SK-N-SH (cell line): Measurements from ENCODE around the gene AQP5. TPM values are rescaled to one million over a fixed set of nuclear protein-coding genes. Genes with fewer than 3 reads are reported as not detected.
A peak's percentile ranks its signal among the peaks of the same experiment; 100 is the strongest.

Source experiments
- CTCF ChIA-PET: fragments of 300-600, 350-600 bp; formaldehyde crosslinking; extraction: SDS; loops from one replicate; lab custom pipeline; 2021; lab: Yijun Ruan, JAX
- POLR2A ChIA-PET: fragments of 350-600 bp; sonication (Branson Sonifier 250); formaldehyde crosslinking; extraction: SDS; loops from one replicate; lab custom pipeline; 2020; ENCODE audit warnings: antibody characterized with exemption, inconsistent platforms; lab: Yijun Ruan, JAX
- DNase-seq: peaks from one replicate; pipeline ENCODE4 v3.0.0; 2012
- H2AFZ ChIP-seq: fragments of 200-600 bp; sonication (generic); 2 replicates; pipeline ENCODE4 v1.8.1; 2016; ENCODE audit warnings: antibody characterized with exemption, mild to moderate bottlenecking, low read depth
- H3F3A ChIP-seq: fragments of 200-600 bp; sonication (generic); replicated peaks from 2 replicates; pipeline ENCODE3; 2016; ENCODE audit warnings: antibody characterized with exemption, mild to moderate bottlenecking; ENCODE audit not compliant: insufficient read depth
- H3K27ac ChIP-seq, 2 experiments: fragments of 200-500 bp in 1 of 2; fragments of 200-600 bp in 1 of 2; sonication (Bioruptor generic) in 1 of 2; sonication (generic), shearing (Covaris generic) in 1 of 2; 2 replicates each; pipeline versions ENCODE4 v1.5.1 to v1.6.1; 2014 to 2016; ENCODE audit warnings: low read depth in 2 of 2, inconsistent platforms in 1 of 2, low read length in 1 of 2, mild to moderate bottlenecking in 1 of 2, mixed read lengths in 1 of 2
- H3K27me3 ChIP-seq: fragments of 200-600 bp; sonication (generic), shearing (Covaris generic); 2 replicates; pipeline ENCODE4 v1.6.1; 2016; ENCODE audit warnings: mixed run types; ENCODE audit not compliant: insufficient read depth
- H3K36me3 ChIP-seq, 2 experiments: fragments of 200-500 bp in 1 of 2; fragments of 200-600 bp in 1 of 2; sonication (Bioruptor generic) in 1 of 2; sonication (generic) in 1 of 2; replicated peaks in 1 of 2; 2 replicates each; pipeline versions ENCODE3 to v1.5.1; 2014 to 2016; ENCODE audit warnings: low read length in 1 of 2, mild to moderate bottlenecking in 1 of 2; ENCODE audit not compliant: insufficient read depth in 2 of 2, control insufficient read depth in 1 of 2
- H3K4me1 ChIP-seq, 2 experiments: fragments of 200-500 bp in 1 of 2; fragments of 200-600 bp in 1 of 2; sonication (Bioruptor generic) in 1 of 2; sonication (generic), shearing (Covaris generic) in 1 of 2; 2 replicates each; pipeline versions ENCODE4 v1.5.1 to v1.6.1; 2014 to 2016; ENCODE audit warnings: low read depth in 1 of 2, low read length in 1 of 2, mixed run types in 1 of 2; ENCODE audit not compliant: insufficient read depth in 2 of 2, control insufficient read depth in 1 of 2
- H3K4me2 ChIP-seq: fragments of 200-600 bp; sonication (generic), shearing (Covaris generic); 2 replicates; pipeline ENCODE4 v1.6.1; 2017; ENCODE audit warnings: mixed run types
- H3K4me3 ChIP-seq, 2 experiments: fragments of 200-500 bp in 1 of 2; fragments of 200-600 bp in 1 of 2; sonication (Bioruptor generic) in 1 of 2; sonication (generic), shearing (Covaris generic) in 1 of 2; 2 replicates each; pipeline versions ENCODE4 v1.5.1 to v1.8.1; 2014 to 2016; ENCODE audit warnings: low read depth in 2 of 2, inconsistent platforms in 1 of 2, low read length in 1 of 2, mild to moderate bottlenecking in 1 of 2, mixed read lengths in 1 of 2, moderate library complexity in 1 of 2
- H3K79me2 ChIP-seq: fragments of 200-600 bp; sonication (generic); 2 replicates; pipeline ENCODE4 v1.8.1; 2017; ENCODE audit warnings: mild to moderate bottlenecking; ENCODE audit not compliant: insufficient read depth
- H3K9ac ChIP-seq: fragments of 200-600 bp; sonication (generic); 2 replicates; pipeline ENCODE4 v1.6.1; 2017; ENCODE audit warnings: mixed run types
- H3K9me2 ChIP-seq: fragments of 200-600 bp; sonication (generic); 2 replicates; pipeline ENCODE4 v1.6.1; 2017; ENCODE audit warnings: mixed run types
- H3K9me3 ChIP-seq: fragments of 200-600 bp; sonication (generic); 2 replicates; pipeline ENCODE4 v1.6.1; 2017; ENCODE audit warnings: mixed run types, mild to moderate bottlenecking, moderate library complexity
- H4K20me1 ChIP-seq: fragments of 200-600 bp; sonication (generic); 2 replicates; pipeline ENCODE4 v1.6.1; 2017; ENCODE audit warnings: mild to moderate bottlenecking, mixed run types; ENCODE audit not compliant: insufficient read depth
- FOSL2 ChIP-seq: IDR thresholded peaks from 2 replicates; pipeline ENCODE4 v1.4.0; 2012; ENCODE audit warnings: low read depth, mild to moderate bottlenecking, moderate library complexity, borderline replicate concordance
- JUND ChIP-seq: IDR thresholded peaks from 2 replicates; pipeline ENCODE4 v1.4.0; 2012
- MAX ChIP-seq: IDR thresholded peaks from 2 replicates; pipeline ENCODE4 v1.4.0; 2012; ENCODE audit warnings: low read depth
- MXI1 ChIP-seq: IDR thresholded peaks from 2 replicates; pipeline ENCODE4 v1.6.1; 2012; ENCODE audit warnings: mild to moderate bottlenecking, low read depth, low read length, improper control_type of control experiment
- NFIC ChIP-seq: IDR thresholded peaks from 2 replicates; pipeline ENCODE4 v1.4.0; 2012; ENCODE audit warnings: borderline replicate concordance
- NRF1 ChIP-seq: IDR thresholded peaks from 2 replicates; pipeline ENCODE4 v1.6.1; 2012; ENCODE audit warnings: low read depth, mild to moderate bottlenecking, low read length
- POLR2AphosphoS5 ChIP-seq: IDR thresholded peaks from 2 replicates; pipeline ENCODE4 v1.6.1; 2012; ENCODE audit warnings: low read depth, low read length
- RXRA ChIP-seq: IDR thresholded peaks from 2 replicates; pipeline ENCODE4 v1.4.0; 2012; ENCODE audit warnings: low read depth, mild to moderate bottlenecking, borderline replicate concordance
- SMC3 ChIP-seq: IDR thresholded peaks from 2 replicates; pipeline ENCODE4 v1.6.1; 2012; ENCODE audit warnings: low read depth, low read length, improper control_type of control experiment
- TAF1 ChIP-seq: IDR thresholded peaks from 2 replicates; pipeline ENCODE4 v1.6.1; 2012; ENCODE audit warnings: low read depth, mild to moderate bottlenecking, low read length, moderate library complexity, borderline replicate concordance
- WGBS: methylation state at CpG from one replicate; pipeline ENCODE4 v1.1.6; 2017; ENCODE audit warnings: low lambda C conversion rate; 5-methylcytosine and 5-hydroxymethylcytosine counted together
- polyA plus RNA-seq, 3 experiments: library from polyadenylated mRNA; depleted of rRNA; stranded (reverse); fragments of >200 nt; gene quantifications; 2 replicates each; pipeline ENCODE4 v1.2.3, GENCODE V29; 2012
- TF ChIP-seq, protein P1 (sequence below): fragments of 200-600 bp; sonication (generic); IDR thresholded peaks from 2 replicates; pipeline ENCODE4 v1.6.1; 2017; ENCODE audit warnings: antibody characterized with exemption, mild to moderate bottlenecking, moderate library complexity
- TF ChIP-seq, protein P2 (sequence below): IDR thresholded peaks from 2 replicates; pipeline ENCODE4 v1.6.1; 2012; ENCODE audit warnings: mild to moderate bottlenecking, low read depth, low read length, moderate library complexity

The AQP5 gene
- polyA plus RNA-seq, 1 of the 3 experiments (the other 2 are of a cell fraction), result 0.10 TPM

DNA sequence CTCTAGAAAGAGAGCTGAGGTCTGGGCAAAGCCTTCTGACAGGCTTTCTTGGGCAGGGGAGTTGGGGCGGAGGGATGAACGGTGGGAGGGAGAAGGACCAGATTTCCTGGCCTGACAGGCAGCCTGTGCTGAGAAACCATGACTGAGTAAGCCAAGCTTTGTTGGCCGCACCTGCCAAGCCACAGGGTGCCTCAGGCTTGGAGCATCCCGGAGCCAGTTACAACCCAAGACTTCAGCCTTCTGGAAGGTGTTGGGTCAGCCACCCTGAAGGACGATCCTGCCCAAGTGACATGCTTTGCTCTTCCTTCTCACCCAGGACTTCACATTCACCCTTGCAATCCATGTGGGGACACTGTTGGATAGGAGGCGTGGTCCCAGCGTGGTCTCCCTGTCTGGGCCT lies 32.1 kb upstream of the AQP5 start (continued):
- TF ChIP-seq POLR2AphosphoS5 (no peak), RXRA (no peak), MXI1 (no peak)
- TF ChIP-seq, protein P1, sequence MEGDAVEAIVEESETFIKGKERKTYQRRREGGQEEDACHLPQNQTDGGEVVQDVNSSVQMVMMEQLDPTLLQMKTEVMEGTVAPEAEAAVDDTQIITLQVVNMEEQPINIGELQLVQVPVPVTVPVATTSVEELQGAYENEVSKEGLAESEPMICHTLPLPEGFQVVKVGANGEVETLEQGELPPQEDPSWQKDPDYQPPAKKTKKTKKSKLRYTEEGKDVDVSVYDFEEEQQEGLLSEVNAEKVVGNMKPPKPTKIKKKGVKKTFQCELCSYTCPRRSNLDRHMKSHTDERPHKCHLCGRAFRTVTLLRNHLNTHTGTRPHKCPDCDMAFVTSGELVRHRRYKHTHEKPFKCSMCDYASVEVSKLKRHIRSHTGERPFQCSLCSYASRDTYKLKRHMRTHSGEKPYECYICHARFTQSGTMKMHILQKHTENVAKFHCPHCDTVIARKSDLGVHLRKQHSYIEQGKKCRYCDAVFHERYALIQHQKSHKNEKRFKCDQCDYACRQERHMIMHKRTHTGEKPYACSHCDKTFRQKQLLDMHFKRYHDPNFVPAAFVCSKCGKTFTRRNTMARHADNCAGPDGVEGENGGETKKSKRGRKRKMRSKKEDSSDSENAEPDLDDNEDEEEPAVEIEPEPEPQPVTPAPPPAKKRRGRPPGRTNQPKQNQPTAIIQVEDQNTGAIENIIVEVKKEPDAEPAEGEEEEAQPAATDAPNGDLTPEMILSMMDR, result no peak
- TF ChIP-seq, protein P2, sequence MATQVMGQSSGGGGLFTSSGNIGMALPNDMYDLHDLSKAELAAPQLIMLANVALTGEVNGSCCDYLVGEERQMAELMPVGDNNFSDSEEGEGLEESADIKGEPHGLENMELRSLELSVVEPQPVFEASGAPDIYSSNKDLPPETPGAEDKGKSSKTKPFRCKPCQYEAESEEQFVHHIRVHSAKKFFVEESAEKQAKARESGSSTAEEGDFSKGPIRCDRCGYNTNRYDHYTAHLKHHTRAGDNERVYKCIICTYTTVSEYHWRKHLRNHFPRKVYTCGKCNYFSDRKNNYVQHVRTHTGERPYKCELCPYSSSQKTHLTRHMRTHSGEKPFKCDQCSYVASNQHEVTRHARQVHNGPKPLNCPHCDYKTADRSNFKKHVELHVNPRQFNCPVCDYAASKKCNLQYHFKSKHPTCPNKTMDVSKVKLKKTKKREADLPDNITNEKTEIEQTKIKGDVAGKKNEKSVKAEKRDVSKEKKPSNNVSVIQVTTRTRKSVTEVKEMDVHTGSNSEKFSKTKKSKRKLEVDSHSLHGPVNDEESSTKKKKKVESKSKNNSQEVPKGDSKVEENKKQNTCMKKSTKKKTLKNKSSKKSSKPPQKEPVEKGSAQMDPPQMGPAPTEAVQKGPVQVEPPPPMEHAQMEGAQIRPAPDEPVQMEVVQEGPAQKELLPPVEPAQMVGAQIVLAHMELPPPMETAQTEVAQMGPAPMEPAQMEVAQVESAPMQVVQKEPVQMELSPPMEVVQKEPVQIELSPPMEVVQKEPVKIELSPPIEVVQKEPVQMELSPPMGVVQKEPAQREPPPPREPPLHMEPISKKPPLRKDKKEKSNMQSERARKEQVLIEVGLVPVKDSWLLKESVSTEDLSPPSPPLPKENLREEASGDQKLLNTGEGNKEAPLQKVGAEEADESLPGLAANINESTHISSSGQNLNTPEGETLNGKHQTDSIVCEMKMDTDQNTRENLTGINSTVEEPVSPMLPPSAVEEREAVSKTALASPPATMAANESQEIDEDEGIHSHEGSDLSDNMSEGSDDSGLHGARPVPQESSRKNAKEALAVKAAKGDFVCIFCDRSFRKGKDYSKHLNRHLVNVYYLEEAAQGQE, result no peak

GRCh38 chr12:49930515-49931288 lies 31.0 kb upstream of the AQP5 start:
- Histone ChIP-seq H3K79me2 (no peaks in the 10 kb centered on the region), H3K27ac (0 out of 4 replicates have a peak overlapping the region, but pooled peaks of 1 of the 2 experiments have one; percentile 6), H3K4me2 (no peak overlapping the region), H4K20me1 (no peaks in the 10 kb centered on the region), H3K9me3 (no peaks in the 10 kb centered on the region), H3F3A (no peaks in the 10 kb centered on the region), H3K9ac (no peak overlapping the region), H3K9me2 (no peaks in the 10 kb centered on the region), H3K4me1 (peaks cover 0 to 5% of the 10 kb centered on the region in 2 experiments; a peak in 1 of 4 replicates)
- no peak for DNase-seq
- POLR2A ChIA-PET, result no interaction called here
- 65% methylated on average over 3 of the region's 3 CpGs for WGBS
- CTCF ChIA-PET, result interaction anchor here (3.8 to 12.0 kb wide), 2 partner anchors 16 to 36 kb away, joined by 18 to 90 read pairs; no protein-coding TSS in a partner anchor
- no peak for TF ChIP-seq NRF1
- no peak for TF ChIP-seq TAF1
- TF ChIP-seq SMC3, result no peak
- no peak for TF ChIP-seq NFIC
- TF ChIP-seq FOSL2, result peak; percentile 61
- TF ChIP-seq, protein P1, result peak; percentile 34; the same call in 1 of the 2 replicates
- 0 out of 2 replicates have a peak, but pooled peaks have one; percentile 23 for TF ChIP-seq MAX
- no peak for TF ChIP-seq POLR2AphosphoS5
- TF ChIP-seq JUND, result peak; percentile 24
- TF ChIP-seq, all 33 proteins: peak for 4
- Histone ChIP-seq H3K27me3 (no peaks in the 10 kb centered on the region), H3K36me3 (no peaks in the 10 kb centered on the region), H3K4me3 (no peak overlapping the region), H2AFZ (no peak overlapping the region)
